Vagina (tissue), 2 donors: ENCODE measurements around the gene HADHB.

Source experiments
- CTCF ChIP-seq, 3 experiments: fragments of 450-650 bp in 2 of 3; fragments of 200-600 bp in 1 of 3; sonication (generic) in 1 of 3; IDR thresholded peaks; one replicate each; pipeline ENCODE4 v1.5.1; 2017 to 2019; ENCODE audit warnings: antibody characterized with exemption in 3 of 3, mild to moderate bottlenecking in 2 of 3, moderate library complexity in 2 of 3
- POLR2A ChIP-seq, 2 donors: fragments of 450-650 bp; IDR thresholded peaks; one replicate each; pipeline ENCODE4 v1.6.1; 2017; ENCODE audit warnings: antibody characterized with exemption in 2 of 2, mild to moderate bottlenecking in 2 of 2, moderate library complexity in 2 of 2

GRCh38 chr2:26336719-26337118 lies 92.0 kb downstream of the HADHB start:
- no peak for TF ChIP-seq CTCF (IDR thresholded peaks at IDR 0.05)
- no peak for TF ChIP-seq POLR2A (IDR thresholded peaks at IDR 0.05)
